Fibroblast of peridontal ligament (primary cell): ENCODE measurements around the gene POLA1.
A peak's percentile ranks its signal among the peaks of the same experiment; 100 is the strongest.

Experiments
- DNase-seq: peaks from one replicate; pipeline ENCODE4 v3.0.0-alpha.2; 2010; ENCODE audit errors: extremely low read depth

Gene POLA1

DNA sequence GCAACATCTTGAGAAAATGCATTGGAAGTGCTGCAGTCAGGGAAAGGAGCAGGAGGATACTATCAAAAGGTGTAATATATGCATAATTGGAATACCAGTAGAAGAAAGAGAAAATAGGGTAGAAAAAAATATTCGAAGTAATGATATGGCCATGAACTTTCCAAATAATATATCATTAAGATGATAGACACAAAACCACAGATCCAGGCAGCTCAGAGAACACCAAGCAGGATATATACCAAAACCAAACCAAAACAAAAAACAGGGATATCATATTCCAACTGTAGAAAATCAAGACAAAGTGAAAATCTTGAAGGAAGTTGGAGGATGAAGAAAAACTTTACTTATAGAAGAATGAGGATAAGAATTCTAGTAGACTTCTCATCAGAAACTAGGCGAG is 9.7 kb upstream of the POLA1 start:
- no peak for DNase-seq

DNA sequence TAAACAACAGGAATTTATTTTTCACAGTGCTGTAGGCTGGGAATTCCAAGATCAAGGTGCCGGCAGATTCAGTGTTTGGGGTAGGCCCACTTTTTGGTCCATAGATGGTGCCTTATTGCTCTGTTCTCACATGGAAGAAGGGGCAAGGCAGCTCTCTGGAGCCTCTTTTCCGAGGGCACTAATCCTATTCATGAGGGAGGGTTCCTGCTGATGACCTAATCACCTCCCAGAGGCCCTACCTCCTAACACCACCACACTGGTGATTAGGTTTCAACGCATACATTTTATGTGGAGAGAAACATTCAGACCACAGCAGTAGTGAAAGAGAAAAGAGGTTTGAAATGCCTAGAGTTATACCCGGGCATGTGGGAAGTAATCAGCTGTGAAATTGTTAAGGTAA is 1.4 kb upstream of the POLA1 start:
- DNase-seq = no peak

DNA sequence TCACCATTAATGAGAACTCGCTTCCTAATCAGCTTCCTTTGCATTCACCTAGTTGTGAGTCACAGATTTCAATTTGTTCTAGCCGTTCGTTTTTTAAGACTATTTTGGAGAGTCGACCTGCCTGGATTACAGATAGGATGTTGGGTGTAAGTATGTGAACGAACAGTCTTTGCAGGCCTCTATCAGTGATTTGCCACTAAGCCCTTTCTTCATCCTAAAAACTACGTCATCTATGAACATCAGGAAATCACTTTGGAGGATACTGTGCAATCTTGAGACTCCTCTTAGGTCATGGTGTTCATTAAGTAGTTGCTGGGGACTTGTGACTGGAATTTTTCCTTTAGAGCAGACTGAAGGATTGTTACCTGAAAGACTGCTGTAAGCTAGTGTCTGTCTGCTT is 1.1 kb downstream of the POLA1 start:
- DNase-seq = peak; percentile 5

DNA sequence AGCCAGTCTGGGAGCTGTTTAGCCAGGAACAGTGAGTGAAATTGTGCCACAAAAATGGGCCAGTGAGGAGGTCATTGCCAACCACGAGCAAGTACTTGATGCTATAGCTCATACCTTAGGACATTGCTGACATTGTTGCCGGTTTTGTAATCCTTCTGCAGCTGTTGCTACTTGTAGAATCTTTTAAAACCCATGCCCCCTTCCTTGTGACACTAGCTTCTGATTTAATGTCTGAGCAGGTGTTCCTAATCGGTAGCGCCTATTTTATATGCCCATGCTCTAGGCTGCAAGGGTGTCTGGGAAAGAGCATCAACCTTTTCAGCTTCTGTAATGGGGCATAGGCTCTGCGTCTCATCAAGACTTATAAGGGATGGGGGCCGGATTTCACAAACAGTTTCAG is 2.6 kb downstream of the POLA1 start:
- DNase-seq = no peak

DNA sequence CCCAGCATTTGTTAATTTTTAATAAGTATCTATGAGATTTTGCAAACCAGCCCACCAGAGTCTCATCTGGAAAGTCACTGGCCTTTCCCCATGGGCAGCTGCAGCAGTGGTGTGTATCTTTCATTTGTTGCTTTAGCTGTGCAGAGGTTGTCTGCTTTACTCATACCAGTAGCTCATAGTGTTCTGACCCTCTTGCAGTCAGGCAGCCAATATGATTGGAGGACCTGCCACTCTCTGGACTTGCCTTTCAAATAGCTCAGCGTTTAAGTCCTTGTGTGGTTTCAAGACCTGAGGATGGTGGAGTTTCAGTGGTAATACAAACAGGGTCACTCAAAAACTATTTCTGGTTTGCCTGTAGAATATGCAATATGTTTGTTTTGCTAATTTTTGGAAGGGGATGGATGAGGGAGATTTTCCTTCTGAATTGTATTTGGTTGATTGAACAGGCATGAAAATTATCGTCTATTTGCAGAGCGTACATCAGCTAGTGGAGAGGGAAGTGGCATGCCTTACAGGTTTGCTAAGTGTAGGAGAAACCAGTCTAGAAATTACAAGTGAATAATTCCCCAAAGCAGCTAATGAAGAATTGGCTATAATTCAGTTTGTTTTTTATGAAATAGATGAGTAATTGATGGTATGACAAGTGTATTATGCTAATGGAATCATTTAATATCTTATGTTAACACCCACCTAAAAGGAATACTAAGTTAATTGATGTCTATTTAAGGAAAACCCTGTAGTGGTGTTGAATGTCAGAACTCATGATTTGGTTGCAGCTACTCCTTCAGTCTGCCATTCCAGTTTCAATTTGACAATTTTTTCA is 8.9 kb downstream of the POLA1 start:
- DNase-seq = no peak

DNA sequence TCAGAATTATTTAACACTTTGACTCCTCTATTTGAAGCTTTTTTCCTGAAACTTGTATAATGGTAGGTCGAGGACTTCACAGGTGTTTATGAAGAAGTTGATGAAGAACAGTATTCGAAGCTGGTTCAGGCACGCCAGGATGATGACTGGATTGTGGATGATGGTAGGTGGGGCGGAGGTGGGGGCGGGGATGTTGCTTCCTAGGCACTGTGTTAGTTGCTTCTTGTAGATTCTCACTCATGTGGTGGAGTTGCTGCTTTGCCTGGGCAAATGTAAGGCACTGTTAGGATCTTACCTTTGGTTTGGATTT is 9.4 kb downstream of the POLA1 start:
- no peak for DNase-seq

DNA sequence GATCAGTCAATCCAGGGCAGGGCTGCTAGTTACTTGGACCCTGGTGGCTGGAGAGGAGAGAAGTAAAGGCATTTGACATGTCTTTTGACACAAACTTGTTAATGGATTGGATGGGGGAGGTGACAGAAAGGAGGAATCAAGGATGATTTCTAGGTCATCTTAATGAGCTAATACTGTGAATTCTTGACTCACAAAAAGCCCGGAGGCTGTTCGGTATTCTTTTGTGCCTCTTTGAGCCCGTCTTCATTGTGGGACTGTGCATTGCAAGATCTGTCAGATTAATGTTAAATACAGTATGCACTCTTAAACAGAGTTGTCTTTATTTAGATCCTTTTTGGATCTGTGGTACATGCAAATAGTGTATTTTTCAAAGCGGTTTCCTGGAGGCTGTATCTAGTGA is 25.1 kb downstream of the POLA1 start:
- no peak for DNase-seq

DNA sequence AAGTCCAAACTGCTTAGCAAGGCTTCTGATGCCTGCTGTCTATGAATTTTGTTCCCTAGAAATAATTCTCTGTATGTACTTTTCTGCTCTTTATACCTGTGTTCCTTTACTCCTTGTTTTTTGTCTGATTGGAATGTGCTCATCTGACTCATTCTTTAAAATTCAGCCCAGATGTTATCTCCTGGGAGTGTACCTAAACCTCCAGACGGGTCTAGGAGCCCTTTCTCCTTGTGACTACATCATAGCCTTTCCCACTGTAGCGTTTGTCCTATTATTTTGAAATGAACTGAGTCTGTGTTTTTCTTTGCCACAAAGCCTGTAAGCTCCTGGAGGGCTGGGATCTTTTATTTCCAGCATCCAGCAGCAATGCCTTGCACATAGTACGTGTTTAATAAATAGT is 26.3 kb downstream of the POLA1 start:
- no peak for DNase-seq

DNA sequence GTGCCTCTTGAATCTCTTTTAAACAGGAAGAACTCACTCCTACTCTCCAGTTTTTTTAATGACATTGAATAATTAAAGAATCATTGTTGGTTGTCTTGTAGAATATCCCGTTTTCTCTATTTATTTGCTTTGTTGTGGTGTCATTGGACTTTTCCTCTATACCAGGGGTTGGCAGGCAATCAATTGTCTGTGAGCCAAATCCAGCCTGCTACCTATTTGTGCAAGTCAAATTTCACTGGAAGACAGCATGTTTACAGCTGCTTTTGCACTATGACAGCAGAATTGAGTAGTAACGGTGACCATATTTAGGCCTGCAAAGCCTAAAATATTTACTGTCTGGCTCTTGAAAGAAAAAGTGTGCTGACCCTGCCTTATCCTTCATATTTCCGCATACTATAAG is 34.8 kb downstream of the POLA1 start:
- no peak for DNase-seq

DNA sequence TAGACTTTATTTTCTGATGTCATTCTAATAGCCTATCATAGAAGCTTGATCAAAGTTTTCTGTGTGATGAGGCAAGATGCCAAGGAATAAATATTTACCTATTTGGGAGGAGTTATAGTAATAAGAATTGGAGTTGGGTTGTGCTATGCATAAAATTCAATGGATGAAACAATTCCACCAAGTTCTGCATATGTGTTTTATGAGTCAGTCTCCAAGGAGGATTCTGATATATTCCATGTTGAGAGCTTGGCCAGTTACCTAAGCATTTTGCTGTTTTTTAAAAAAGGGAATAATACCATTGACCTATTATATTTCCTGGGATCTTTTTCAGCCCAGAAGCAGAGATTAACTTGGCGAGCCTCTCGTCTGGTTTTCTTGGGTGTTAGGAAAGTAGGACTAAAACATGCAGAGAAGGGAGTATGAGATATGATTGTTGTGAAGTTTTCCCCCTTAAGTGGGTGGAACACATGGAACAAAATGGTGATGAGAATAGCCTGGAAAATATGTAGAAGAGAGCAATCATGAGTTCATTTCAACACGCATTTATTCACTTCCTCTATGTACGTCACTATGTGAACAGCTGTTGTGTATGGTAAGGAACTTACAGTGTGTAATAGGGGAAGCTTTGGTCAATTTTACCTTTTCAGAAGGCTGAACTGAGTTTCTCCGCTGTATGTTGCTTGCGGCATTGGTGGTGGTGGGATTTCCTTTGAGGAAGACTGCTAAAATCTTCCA is 39.2 kb downstream of the POLA1 start:
- DNase-seq = peak; percentile 29

DNA sequence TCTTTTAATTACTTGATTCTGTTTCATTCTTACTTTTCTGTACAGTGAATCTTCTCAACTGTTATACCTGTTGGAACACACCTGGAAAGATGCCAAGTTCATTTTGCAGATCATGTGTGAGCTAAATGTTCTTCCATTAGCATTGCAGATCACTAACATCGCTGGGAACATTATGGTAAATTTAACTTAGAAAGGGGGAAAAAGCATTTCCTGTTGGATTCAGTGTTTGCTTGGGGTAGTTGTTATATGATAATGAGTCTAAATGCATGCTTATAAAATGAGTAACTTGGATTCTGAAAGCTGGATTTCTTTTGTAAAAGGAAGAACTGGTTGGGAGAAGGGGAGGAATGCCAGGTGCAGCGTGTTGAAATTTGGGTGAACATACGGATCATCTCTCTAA is 47.6 kb downstream of the POLA1 start:
- DNase-seq = no peak

DNA sequence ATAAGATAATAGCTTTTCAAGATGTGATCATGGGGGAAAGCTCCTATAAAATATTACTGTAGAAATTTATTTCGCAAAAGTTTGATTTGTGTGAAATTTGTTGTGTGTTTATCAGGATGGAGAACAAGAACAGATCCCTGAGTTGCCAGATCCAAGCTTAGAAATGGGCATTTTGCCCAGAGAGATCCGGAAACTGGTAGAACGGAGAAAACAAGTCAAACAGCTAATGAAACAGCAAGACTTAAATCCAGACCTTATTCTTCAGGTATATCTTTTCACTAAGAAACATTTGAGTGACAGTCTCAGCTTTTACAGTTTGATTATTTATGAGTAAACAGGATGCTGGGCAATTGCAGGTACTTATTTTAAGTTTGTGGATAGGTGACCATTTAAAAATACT is 54.5 kb downstream of the POLA1 start:
- DNase-seq = no peak

DNA sequence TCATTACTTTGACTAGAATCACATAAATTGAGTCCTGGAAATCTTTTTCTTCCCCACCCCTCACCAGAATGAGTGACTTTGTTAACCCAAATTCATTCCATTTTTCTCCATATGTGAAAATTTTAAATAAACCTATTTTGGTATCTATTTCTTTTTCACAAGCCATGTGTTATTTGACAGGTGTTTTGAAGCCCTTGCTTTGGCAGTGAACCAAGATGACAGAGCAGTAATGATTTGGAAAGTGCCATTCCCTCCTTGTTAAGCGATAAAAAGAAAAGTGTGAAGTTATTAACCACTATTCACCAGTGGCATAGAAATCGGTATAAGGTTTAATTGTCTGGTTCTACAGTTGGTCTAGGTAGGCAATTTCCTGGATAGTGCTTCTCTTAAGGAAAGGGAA is 66.1 kb downstream of the POLA1 start:
- no peak for DNase-seq

DNA sequence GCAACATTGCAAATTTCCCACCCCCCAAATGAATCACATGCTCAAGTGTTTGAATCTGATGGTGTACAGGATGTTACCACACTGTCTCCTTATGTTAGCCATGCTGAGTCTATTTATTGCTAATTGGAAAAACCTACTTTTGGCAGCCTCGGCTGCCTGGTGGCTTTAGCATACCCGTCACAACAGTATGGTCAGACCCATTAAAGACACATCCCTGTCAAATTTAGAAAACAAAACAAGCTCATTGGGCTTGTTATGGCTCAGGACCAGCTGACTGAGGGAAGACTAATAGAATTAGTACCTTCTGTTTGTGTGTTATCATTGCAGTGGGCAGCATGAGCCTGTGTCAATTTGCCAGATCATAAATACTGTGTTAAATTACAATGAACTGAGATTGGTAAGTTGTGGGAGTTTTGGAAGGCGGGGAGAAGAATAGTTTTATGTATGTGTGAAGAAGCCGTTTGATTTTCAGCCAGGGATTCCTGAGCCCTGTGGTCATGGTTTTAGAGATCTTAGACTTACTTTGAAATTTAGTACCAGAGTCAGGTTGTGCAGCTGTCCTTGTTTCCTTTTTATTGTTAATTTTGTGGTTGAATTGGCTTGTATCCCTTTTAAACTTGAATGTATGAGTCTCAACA is 66.8 kb downstream of the POLA1 start:
- peak; percentile 27 for DNase-seq

DNA sequence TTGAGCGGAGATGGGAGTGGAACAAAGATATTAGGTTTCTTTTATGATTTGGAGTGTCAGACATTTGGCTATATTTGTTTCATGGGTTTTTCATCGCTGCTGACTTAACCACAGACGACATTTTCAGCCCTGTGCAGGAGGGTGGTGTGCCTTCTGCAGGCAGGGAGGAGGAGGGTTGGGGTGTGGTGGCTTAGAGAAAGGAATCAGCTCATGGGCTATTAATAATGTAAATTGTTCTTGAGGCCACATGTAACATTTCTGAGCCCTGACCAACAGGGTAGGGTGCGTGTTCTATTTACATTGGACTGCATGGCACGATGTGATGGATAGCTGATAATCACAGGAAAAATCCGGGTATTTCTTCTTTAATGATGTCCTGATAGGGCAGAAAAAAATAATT is 67.6 kb downstream of the POLA1 start:
- DNase-seq = no peak

DNA sequence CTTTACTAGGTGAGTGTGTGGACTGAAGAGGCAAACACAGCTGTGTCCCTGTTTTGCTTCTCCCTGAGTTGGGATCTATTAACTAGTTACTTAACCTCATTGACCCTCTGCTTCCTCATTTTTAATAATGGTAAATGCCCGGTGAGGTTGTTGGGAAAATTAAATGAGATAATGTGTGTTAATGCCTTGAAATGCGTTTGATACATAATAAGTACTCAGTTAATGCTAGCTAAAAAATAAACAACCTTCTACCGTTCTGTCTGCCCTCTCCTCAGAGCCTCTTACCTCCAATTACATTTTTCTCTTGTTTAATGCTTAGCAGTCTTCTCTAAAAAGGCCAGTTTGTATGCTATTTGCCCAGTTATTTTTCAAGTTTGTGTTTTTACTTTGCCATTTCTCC is 70.3 kb downstream of the POLA1 start:
- DNase-seq = no peak

DNA sequence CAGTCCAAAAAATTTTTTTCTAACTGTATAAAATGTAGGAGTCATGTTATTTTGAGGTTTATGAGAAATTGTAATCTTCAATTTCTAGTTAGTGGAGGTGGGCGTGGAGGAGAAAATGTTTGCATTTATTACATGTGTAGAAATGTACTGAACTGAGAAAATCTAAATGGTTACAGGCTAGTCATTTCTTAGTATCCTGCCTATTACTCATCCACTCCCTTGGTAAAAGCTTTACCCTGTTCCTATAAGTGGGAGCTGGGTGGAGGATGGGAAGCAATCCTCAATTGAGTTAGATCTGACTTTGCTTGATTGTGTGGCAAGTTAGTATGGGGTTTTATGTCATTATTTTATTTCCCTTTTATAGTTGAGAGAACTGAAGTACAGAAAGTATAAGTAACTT is 73.8 kb downstream of the POLA1 start:
- peak; percentile 10 for DNase-seq

DNA sequence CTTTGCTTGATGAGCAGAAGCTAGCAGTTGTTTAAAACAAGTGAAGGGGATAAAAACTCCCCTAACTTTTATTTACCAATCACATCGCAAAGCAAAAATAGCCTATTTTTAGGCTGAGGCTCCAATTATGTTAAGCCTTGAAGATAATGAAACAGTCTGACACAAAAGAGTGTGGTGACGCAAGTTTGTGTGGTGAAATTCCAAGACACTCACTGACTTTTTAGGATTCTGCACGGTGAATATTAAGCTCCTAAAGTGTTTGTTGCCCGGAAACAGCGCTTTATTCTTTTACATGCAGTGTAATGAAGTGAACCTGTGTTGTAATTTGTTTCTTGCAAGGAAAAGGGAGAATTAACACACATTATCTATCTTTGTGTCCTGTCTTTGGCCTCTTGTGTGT is 74.8 kb downstream of the POLA1 start:
- no peak for DNase-seq

DNA sequence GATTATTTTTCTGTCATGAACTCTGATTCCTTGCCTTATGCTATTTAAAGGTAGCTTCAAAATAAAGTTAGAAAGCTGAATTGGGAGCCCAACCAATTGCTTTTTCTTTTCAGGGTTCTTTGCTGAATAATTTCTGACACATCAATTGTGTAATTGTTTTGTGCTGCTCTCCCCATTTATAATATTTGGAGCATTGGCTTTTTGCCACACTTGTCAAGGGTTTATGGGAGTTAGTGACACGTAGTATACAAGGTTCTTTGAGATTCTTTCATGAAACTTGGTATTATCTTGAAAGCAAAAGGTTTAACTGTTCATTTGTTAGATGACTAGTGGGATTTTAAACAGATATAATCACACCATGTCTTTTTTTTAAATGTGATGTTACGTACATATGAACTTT is 80.9 kb downstream of the POLA1 start:
- no peak for DNase-seq

DNA sequence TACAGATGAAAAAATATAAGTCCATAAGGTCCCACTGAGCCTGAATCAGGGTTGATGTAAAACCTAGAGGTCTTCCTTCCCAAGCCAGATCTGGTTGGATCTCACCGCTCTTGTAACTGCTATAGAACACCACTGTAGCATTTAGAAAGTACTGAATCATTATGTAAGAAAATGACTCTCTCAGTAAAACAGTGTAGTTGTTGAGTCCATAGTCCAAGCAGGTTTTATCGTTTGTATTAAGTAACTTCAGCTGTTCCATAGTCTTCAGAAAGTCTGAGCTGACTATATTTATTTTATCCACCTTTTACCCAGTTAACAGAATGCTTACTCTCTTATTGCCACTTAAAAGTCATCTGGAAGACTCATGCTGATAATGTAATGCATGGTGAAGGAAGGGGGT is 82.2 kb downstream of the POLA1 start:
- no peak for DNase-seq

DNA sequence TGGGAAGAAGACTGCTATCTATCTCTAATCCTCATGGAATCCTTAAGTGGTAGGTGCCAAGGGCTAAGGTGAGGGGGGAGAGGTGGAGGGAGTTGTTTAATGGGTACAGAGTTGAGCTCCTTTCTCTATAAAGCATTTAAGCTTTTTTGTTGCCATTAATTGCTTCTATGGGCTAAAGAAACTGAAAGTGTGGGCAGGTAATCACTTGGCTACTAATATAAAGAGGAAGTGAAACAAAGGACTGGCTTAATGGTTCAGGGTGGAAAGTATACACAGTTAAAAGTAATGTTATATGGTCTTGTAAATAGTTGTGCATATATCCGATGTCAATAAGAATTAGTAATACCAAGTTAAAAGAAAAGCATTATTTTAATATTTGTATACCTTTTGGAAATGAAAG is 83.9 kb downstream of the POLA1 start:
- DNase-seq = no peak

DNA sequence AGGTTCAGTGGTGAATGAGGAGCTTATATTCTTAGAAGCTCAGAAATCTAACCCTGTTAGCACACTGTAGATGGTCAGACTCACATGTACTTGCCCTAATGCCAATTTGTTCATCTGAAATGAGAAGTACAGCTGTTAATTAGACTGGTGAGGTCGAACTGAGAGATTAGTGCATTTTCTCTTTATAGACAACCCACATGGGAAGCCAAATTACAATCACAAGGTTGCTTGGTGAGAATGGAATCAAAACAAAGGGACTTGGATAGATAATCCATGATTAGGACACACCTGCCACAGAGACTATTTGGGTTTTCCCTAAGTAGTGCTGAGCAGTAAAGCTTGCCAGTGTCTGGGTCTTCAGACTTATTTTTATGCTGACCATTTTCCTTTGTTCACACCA is 88.3 kb downstream of the POLA1 start:
- no peak for DNase-seq

DNA sequence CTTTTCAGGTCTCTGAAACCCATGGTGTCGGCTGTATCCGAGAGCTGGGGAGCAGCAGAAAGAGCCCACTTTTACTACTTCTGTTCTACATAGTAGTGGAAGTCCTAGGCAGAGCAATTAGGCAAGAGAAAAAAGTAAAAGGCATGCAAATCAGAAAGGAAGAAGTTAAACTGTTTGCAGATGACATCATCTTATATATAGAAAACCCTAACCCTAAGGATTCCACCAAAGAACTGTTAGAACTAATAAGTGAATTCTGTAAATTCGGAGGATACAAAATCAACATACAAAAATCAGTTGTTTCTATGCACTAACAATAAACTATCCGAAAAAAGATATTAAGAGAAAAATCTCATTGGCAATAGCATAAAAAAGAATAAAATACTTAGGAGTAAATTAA is 95.3 kb downstream of the POLA1 start:
- DNase-seq = no peak
